Suppressor macrophage (primary cell): ENCODE results near the gene GSAP.

Experiments used
- DNase-seq, 4 experiments: peaks; one replicate each; pipeline ENCODE4 v3.0.0-alpha.2; 2020 to 2022

GSAP gene

GRCh38 chr7:77406421-77406820, 9.7 kb downstream of the GSAP start:
- DNase-seq = no peak

DNA sequence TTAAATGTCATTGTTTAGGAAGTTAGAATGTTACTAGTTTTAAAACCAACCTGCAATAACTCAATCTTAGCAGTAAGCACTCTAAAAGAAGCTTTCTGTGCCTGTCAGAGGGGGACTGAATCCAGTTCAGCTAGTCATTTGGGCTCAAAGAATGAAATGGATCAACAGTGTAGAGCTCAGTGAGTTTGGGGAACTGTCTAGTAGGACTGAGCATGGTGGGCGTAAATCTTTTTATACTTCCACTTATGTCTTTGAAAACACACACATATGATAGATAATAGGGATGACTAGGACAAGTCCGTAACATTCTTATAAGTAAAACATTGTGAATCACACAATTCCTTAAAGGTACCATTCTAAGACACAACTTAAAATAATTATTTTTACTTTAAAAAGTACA, 11.5 kb downstream of the GSAP start:
- peak; percentile 48 to 80 (median 61) for DNase-seq

- peak in 1 of 4 experiments; percentile 47 for DNase-seq
Observed at GRCh38 chr7:77403957-77404356, 12.2 kb downstream of the GSAP start.

- no peak for DNase-seq
Observed at GRCh38 chr7:77402818-77403217, 13.3 kb downstream of the GSAP start.

- DNase-seq = no peak
Observed at GRCh38 chr7:77401002-77401401, 15.1 kb downstream of the GSAP start.

- DNase-seq = peak; percentile 44 to 73 (median 66)
Observed at GRCh38 chr7:77399816-77400215, 16.3 kb downstream of the GSAP start.

DNA sequence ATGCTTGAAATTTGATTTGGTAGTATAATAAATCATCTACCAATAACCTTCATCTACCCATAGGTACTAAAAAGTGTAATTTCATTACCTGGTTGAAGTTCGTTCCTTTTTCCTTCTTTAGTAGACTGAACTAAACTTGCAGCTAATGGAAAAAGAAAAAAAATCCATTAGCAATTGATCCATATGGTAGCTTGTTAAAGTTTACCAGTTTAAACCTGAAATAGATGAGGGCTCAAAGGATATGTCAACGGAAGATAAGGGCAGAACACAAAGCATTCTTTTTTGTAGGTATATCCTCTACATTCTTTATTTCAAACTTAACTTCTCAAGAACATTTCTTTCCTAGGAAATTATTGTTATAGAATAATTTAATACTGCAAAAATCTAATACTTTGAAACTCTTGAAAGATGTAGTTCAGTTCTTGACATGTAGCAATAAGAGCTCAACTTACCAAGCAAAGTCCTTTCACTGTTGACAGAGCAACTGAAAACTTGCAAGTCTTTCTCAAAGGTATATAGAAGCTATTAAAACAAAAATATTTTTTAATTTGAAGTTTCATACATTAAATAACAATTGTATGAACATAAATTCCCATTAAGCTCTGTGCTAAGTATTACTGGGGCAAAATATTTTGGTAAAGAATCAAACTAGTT, 19.1 kb downstream of the GSAP start:
- no peak for DNase-seq

- DNase-seq = no peak
Observed at GRCh38 chr7:77395626-77396025, 20.5 kb downstream of the GSAP start.

GRCh38 chr7:77393954-77394353, 22.2 kb downstream of the GSAP start:
- DNase-seq = no peak

DNA sequence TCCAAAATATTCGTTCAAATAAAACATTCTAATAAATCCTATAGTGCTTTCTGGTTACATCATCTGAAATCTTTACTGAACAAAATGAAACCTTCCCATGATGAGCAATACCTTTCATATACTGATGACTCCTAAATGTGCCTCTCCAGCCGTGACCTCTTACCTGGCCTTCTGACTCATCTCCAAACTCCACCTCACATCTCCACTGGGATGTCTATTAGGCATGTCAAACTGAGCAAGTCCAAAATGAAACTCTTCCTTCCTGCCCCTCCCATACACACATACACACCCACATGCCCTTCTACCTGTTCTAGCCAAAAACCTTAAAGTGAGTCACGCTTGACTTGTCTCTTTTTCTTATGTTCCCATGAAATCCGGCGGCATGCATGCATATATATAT, 22.9 kb downstream of the GSAP start:
- no peak for DNase-seq

GRCh38 chr7:77391230-77391629, 24.9 kb downstream of the GSAP start:
- DNase-seq = peak in 2 of 4 experiments; percentile 67 to 81

DNA sequence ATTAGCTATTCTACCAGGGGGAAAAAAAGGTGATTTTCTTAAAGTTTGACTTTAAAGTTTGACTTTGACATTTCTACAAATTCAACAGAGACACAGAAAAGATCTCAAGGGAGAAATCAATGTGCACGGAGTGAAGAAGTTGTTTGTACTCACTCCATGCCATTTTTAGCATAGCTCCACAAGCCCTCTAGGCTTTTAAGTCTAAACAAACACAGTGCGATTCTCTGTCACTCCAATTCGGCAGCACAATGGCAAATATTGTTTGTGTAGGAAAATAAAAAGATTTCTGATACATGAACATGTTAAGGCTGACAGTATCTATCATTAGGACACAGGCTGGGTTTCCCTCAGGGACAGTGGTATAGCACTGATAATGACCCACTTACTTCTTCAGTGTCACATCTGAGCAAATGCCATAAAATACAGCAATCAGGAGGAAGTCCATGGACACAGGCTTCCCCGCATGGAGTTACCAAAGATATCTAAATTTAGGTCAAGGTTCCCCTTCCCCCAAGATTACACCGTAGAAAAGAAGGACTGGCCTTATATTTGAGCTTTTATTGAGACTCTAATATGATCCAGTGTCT, 28.0 kb downstream of the GSAP start:
- peak in 3 of 4 experiments; percentile 23 to 39 (median 34) for DNase-seq

GRCh38 chr7:77386165-77386822, 29.9 kb downstream of the GSAP start:
- no peak for DNase-seq

- peak in 3 of 4 experiments; percentile 22 to 55 (median 40) for DNase-seq
Observed at GRCh38 chr7:77383333-77383740, 32.8 kb downstream of the GSAP start.

GRCh38 chr7:77382532-77382931, 33.6 kb downstream of the GSAP start:
- DNase-seq = no peak

- no peak for DNase-seq
Observed at GRCh38 chr7:77378584-77378983, 37.6 kb downstream of the GSAP start.

- DNase-seq = no peak
Observed at GRCh38 chr7:77370606-77371005, 45.5 kb downstream of the GSAP start.

DNA sequence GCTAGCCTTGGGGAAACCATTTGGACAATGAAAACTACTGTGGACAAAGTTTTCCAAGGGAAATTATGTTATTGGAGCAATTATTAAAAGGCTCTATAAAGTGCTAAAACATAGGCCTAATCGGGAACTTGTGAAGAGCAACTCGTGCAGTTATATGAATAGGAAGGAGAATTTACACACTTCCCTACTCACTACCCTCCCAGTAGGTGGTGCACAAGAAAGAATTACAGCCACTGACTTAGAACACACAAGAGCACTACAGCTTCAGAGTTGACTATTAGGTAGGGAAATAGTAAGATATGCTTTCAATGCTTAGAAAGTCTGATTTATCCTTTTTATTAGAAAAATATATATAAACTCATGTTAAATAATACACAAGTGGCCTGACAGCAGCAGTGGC, 47.2 kb downstream of the GSAP start:
- DNase-seq = peak; percentile 15 to 68 (median 34)

DNA sequence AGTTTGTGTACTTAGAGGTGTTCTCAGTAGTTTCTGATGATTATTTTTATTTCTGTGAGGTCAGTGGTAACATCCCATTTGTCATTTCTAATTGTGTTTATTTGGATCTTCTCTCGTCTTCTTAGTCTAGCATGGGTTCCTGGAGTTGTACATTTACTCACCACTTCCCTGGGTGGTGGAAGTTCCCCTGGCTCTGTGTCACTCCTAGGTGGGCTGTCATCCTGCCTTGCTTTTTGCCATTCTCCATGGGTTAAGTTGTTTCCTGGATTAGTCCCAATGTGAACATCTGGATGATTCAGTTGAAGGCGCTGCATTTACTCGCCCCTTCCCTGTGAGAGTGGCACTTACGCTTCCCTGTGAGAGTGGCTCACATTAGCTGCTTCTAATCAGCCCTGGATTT, 48.2 kb downstream of the GSAP start:
- no peak for DNase-seq

DNA sequence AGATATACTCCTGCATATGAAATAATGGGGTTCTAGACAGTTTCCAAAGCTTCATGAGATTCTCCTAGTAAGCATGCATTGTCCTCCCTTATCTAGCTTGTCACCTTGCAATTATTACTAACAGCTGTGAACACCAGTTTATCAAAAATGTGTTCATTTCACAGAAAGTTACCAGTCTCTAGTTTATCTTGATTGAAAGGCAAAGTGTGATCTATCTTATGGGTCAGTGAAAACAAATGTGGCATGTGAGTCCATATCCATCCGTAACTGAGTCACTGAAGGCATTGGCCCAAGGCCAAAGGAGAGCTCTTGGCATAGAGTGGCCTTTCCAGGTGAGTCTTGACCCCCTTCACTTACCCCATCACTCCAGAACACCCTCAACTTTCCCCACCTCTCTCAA, 53.2 kb downstream of the GSAP start:
- DNase-seq = no peak

DNA sequence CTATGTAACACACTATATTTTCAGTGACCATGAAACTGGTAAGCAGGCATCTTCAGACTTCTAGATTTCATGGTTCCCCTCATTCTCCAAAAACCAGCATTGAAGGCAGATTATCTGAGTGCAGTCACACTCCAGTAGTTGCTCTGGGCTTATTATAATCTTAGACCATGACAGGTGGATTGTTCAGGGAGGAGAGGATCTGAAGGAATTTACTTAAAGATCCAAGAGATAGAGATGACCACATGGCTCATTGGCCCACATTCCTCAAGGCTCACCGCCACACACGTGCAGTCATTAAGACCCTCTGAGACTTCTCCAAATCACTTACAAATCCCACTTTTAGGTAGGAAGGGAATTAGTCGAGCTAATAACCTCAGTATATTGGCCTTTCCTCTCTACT, 55.2 kb downstream of the GSAP start:
- DNase-seq = no peak

- DNase-seq = no peak
Observed at GRCh38 chr7:77360104-77360503, 56.0 kb downstream of the GSAP start.

DNA sequence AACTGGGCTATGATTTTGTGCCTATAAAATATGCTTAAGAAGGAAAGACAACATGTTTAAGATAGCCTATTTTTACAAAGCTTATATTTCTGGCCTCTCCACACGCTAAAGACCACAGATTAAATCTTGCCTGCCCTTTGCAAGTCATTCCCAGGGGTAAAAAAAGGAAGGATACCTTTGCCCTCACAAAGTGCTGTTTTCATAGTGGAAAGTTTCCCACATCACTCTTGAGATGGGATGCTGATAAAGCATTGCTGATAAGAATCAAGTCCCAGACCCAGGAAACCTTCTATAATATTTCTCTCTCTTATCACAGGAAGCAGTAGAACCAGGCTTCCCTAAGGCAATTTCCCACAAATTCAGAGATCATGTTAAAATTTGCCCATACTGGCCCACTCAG, 56.5 kb downstream of the GSAP start:
- no peak for DNase-seq

DNA sequence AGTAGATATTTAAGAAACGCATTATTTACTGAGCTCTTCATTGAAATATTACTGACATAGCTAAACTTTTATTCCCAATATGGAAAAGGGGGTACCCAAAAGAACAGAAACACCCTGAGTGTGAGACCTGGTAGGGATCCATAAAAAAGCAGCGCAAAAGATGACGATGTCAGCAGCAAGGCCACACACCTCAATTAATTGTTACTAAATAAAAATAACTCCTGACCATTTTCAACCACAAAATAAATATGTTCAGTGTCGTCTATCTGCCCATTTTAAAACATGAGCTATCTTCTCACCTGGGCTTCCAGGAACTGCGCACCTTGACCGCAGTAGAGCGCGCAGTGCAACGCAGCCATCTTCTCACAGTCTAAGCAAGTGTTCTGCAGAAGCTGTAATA, 61.2 kb downstream of the GSAP start:
- no peak for DNase-seq
